Activated CD4-positive, CD25-positive, alpha-beta regulatory T cell treated with anti-CD3 and anti-CD28 coated beads, Interleukin-2, amount 50 U/mL, for 16 hours (primary cell): Measurements from ENCODE around the gene SH3PXD2A.
"Not testable (repeated sequence)": the region's sequence is repeated elsewhere in the genome, so short reads cannot be mapped to it uniquely, and the experiment has no call there.

Experiments
- DNase-seq: peaks from one replicate; pipeline ENCODE4 v3.0.0-alpha.2; 2020; ENCODE audit warnings: low read depth, low spot score

The SH3PXD2A gene

GRCh38 chr10:103767756-103768155 lies 87.6 kb downstream of the SH3PXD2A start:
- no peak for DNase-seq

GRCh38 chr10:103766751-103767505 lies 88.4 kb downstream of the SH3PXD2A start:
- DNase-seq: no peak

- DNase-seq: peak; percentile 51
Observed at GRCh38 chr10:103765981-103766380, 89.4 kb downstream of the SH3PXD2A start.

- no peak for DNase-seq
Observed at GRCh38 chr10:103765168-103765567, 90.2 kb downstream of the SH3PXD2A start.

- DNase-seq: no peak
Observed at GRCh38 chr10:103764296-103765088, 90.9 kb downstream of the SH3PXD2A start.

GRCh38 chr10:103763374-103764202 lies 91.8 kb downstream of the SH3PXD2A start:
- no peak for DNase-seq

GRCh38 chr10:103762916-103763315 lies 92.5 kb downstream of the SH3PXD2A start:
- DNase-seq: no peak

GRCh38 chr10:103762162-103762561 lies 93.2 kb downstream of the SH3PXD2A start:
- no peak for DNase-seq

- no peak for DNase-seq
Observed at GRCh38 chr10:103761075-103761920, 94.1 kb downstream of the SH3PXD2A start.

GRCh38 chr10:103760233-103760632 lies 95.1 kb downstream of the SH3PXD2A start:
- DNase-seq: not testable (repeated sequence)

- no peak for DNase-seq
Observed at GRCh38 chr10:103759100-103759781, 96.1 kb downstream of the SH3PXD2A start.

GRCh38 chr10:103758294-103758681 lies 97.1 kb downstream of the SH3PXD2A start:
- no peak for DNase-seq

- no peak for DNase-seq
Observed at GRCh38 chr10:103757531-103758293, 97.7 kb downstream of the SH3PXD2A start.

- no peak for DNase-seq
Observed at GRCh38 chr10:103756277-103756869, 99.0 kb downstream of the SH3PXD2A start.

GRCh38 chr10:103752680-103753248 lies 102.6 kb downstream of the SH3PXD2A start:
- no peak for DNase-seq

GRCh38 chr10:103751667-103752290 lies 103.6 kb downstream of the SH3PXD2A start:
- no peak for DNase-seq

- no peak for DNase-seq
Observed at GRCh38 chr10:103750836-103751235, 104.5 kb downstream of the SH3PXD2A start.

GRCh38 chr10:103749779-103750178 lies 105.6 kb downstream of the SH3PXD2A start:
- DNase-seq: no peak

- DNase-seq: no peak
Observed at GRCh38 chr10:103748020-103748419, 107.4 kb downstream of the SH3PXD2A start.
